HG03520 (cell line): ENCODE measurements around the gene MIPOL1.
"Not testable (repeated sequence)": the region's sequence is repeated elsewhere in the genome, so short reads cannot be mapped to it uniquely, and the experiment has no call there.

Experiments
- ATAC-seq: cut with Tn5 transposase; IDR thresholded peaks from one replicate; pipeline ENCODE4 v1.9.1; 2021; ENCODE audit warnings: mild to moderate bottlenecking, moderate library complexity; ENCODE audit not compliant: unreplicated experiment

Gene MIPOL1, protein sequence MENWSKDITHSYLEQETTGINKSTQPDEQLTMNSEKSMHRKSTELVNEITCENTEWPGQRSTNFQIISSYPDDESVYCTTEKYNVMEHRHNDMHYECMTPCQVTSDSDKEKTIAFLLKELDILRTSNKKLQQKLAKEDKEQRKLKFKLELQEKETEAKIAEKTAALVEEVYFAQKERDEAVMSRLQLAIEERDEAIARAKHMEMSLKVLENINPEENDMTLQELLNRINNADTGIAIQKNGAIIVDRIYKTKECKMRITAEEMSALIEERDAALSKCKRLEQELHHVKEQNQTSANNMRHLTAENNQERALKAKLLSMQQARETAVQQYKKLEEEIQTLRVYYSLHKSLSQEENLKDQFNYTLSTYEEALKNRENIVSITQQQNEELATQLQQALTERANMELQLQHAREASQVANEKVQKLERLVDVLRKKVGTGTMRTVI

DNA sequence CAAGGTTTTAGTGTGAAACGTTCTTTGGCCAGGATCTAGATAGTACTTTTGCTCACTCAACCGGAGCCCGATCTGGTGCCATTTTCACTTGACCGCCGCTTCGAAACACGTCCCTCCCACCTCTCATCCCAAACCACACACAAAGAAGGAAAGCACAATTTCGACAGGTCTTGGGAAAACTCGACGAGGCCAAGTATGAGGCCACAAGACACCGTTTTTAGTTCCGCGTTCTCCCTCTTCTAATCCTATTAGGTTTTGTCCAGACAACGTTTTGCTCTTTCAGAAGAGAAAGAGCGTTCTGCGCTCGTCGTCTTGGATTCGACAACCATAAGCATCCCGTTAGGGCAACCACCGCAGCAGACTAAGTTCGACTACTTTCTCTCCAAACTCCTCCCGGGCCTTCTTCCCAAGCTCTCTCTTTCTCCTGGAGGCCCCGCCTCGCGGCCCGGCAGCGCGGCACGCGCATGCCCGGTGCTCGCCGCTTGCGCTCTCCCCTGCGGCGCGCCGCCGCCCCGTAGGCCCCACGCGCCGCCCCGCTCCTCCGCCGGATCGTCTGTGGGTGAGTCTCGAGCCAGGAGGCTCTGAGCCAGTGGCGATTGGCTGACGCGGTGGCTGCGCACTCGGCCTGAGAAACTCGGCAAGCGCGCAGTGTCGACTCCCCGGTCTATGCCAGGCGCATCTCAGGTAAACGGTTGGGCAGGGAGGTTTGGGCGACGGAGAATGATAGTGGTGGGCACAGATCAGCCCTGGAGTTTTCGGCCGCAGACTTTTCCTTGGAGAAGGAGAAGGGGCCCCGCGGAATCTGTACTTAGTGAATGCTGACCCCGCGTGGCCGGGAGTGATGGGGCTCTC lies at the start of gene MIPOL1:
Gene MIPOL1, plus strand, starts transcription at position 517 of the 852 bp plus-strand sequence. CDS start 49,952 bp downstream, outside the sequence.
- ATAC-seq = no peak

DNA sequence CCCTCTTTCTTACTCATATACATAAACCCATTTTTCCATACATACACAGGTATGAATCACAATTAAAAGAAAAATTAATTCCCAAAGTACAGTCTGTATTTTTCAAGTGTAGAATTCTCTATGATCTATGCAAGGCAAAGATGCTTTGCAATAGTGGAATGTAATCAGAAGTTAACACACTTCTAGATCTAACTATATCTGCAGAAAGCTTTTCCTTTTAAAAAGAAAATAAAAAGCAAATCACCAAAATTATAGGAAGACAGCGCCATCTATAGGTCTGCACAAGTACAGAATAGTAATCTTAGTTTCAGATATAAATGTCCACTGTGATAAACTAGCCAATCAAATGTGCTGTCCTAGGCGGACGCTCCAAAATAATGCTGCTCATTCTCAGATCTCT lies 47.3 kb upstream of the MIPOL1 start:
- no peak for ATAC-seq

DNA sequence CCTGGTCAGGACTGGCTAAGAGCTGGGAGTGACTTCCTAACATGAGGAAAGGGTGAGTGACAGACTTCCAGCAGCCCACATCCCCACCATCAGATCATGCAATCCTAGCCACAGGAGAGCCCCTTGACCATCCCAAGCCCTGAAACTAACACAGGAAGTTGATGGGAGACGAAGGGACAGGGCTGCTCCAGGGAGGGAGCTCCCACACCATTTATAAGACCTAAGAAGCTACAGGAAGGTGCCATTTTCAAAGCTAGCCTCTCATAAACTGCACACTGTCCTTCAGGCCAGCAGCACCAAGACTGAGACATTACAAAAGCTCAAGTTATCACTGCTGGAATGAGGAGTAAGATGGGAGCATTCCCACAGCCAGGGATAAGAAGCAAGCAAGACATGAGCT lies 44.7 kb upstream of the MIPOL1 start:
- no peak for ATAC-seq

DNA sequence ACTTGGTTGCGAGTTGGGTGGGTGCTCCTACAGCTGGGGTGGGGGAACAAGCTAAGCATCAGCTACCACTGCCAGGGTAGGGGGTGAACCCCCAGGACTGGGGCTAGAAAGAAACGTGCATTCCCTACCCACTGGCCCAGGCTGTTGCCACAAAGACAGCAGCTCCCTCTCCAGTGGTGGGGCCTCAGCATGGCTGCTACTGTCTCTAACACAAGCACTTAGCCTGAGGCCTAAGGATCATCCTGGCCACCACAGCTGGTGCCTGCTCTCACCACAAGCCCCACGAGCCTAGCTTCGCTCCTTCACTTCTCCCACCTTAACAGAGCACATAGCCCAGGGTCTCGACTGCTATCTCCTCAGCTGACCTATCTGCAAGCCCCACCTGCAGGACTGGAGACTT lies 44.3 kb upstream of the MIPOL1 start:
- ATAC-seq = no peak

DNA sequence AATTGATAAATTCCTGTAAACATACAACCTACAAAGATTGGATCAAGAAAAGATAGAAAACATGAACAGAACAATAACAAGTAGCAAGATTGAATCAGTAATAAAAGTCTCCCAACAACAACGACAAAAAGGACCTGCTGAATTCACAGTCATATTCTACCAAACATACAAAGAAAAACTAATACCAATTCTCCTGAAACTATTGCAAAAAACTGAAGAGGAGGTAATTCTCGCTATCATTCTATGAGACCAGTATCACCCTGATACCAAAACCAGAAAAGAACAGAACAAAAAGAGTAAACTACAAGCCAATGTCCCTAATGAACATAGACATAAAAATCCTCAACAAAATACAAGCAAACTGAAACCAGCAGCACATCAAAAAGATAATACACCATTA lies 39.8 kb upstream of the MIPOL1 start:
- no peak for ATAC-seq

DNA sequence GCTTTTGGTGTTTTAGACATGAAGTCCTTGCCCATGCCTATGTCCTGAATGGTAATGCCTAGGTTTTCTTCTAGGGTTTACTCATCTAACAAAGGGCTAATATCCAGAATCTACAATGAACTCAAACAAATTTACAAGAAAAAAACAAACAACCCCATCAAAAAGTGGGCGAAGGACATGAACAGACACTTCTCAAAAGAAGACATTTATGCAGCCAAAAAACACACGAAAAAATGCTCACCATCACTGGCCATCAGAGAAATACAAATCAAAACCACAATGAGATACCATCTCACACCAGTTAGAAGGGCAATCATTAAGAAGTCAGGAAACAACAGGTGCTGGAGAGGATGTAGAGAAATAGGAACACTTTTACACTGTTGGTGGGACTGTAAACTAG lies 35.4 kb upstream of the MIPOL1 start:
- ATAC-seq = not testable (repeated sequence)

DNA sequence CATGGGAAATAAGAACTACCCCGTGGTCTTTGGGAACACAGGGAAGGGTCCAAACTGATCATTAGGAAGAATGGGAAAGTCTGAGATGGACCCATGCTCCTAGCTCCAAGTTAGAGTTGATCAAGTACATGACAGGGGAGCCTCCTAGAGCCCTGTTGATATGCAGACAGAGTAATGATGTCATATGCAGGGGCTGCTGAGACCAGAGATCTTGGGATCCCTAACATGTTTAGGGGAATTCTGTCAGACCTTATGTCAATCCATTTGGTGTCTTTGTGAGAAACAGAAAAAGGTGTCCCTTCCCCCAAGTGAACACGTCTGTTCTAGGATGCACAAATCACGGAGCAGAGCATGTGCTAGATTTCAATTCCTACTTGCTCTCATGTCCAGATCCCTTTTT lies 31.9 kb upstream of the MIPOL1 start:
- ATAC-seq = no peak

DNA sequence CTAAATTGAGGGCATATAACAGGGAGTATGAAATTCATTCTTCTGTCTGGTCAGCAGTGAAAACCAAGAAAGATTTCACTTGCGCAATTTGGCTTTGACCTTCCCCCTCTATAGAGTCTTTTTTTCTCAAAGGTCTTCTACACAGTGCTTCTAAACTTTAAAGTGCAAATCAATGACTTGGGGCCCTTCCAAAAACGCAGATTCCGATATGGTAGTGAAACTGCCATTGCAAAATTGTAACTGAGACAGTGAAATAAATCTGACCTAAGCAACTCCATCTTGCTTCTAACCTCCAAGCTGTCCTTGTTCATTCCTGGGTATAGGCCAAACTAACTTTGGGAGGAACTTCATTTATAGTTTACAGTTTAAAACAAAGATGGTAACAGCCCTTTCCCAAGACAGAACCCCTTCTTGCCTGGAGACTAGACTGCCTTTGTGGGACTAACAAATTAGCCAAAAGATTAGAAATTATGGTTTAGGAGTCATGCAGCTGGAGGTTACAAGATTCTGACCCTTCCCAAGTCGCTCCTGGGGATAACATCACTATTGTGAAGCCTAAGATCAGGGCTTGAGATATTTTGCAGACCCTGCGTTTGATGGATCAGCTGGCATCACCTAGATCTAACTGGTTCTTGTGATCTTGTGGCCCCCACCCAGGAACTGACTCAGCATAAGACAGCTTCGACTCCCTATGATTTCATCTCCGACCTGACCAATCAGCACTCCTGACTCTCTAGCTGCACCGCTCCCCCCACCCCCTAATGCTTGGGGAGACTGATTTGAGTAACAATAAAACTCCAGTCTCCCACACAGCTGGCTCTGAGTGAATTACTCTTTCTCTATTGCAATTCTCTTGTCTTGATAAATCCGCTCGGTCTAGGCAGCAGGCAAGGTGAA lies 30.3 kb upstream of the MIPOL1 start:
- no peak for ATAC-seq

DNA sequence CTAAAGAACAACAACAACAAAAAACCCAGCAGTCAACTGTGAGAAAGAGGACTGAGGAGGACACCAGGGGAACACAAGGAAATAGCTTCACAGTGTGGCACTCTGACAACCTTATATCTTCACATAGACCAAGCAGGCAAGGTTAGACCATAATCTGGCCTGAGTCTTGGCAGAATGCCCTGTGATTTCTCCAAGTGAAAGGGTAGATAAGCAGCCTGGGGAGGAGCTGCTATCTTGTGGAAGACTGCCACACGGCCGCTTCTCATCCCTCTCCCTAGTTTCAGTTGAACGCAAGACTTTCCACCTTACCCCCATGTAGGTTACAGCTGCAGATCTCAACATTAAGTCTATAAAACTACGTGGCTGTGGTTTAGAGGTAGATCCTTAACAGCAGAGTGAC lies 29.0 kb upstream of the MIPOL1 start:
- ATAC-seq = no peak

DNA sequence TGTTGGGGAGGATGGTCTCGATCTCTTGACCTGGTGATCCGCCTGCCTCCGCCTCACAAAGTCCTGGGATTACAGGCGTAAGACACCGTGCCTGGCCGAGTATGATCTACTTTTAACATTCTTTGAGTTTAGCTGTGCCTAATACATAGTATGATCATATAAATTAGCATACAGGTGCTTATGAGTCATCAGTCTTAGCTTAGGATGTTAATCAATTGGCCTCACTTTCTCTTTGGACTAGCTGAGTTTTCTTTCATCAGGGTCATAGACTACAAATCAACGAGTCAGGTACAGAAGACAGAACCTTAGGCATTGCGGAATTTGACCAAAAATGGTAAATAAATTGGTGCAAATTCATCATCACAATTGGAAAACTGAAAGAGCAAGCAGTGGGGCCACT lies 27.5 kb upstream of the MIPOL1 start:
- ATAC-seq = no peak

DNA sequence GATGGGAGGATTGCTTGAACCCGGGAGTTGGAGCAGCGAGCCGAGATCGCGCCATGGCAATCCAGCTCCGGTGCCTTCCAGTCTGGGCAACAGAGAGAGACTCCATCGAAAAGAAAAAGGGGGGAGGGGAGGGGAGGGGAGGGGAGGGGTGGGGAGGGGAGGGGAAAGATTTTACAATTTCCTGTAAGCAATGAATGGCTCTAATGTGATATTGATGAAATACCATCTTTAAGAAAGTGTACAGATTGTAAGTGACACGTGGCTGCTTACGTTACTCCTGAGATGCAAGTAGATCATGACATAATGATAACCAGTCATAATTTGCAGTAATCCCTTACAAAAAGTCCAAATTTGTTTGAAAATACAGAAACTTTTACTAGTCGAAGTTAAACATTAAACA lies 26.7 kb upstream of the MIPOL1 start:
- no peak for ATAC-seq

DNA sequence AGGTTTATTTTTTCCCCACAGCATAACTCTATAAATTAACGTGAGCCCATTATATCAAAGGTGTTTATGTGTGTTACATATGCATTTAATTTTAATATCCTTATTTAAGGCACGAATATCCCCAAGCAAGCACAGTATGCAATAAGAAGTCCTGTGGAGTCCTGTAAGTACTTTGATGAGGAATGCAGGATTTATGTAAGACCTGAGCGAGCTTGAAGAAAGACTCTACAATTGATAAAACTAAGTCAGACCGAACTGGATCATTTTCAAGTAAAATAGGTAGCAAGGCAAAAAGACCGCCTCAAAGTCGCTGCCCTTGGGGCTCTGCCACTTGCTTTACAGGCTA lies 26.1 kb upstream of the MIPOL1 start:
- no peak for ATAC-seq

DNA sequence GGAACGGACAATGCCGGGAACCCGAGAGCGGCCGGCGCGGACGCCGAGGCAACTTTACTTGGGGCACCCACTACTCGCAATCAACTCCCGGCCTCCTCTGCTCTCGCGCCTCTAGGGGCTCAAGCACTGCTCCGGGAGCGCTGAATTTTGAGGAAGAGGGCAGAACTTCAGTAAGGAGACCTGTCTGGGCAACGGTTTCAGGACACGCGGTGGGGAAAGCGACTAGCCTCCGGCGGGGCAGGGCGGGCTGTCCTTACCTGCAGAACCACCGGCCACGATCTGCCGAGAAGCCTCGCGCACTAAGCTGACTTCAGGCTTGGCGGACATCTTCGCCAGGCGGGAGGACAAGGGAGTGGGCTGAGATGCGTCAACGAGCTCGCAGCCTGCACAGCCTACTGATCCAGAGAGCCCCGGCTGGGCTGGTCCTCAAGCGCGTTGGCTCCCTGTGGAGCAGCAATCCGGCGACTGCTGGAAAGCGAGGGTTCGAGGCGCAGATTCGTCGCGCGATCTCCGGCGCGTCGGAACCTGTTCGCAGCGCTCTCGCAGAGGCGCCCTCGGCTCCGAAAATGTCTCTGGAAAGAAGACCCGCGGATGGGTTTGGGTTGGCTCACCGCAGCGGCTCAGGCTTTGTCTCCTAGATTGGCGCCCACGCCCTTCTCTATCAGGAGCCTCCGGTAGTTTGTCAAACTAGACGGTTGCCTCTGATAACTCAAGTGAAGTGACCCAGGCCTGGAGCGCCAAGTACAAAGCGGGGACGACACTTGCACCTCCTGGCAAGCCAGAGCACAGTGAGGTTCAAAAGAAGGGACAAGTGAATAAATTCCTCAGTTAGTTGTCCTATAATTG lies 25.5 kb upstream of the MIPOL1 start, which contains the start of gene SLC25A21:
Gene SLC25A21, minus strand, starts transcription at position 583 of the 846 bp plus-strand sequence.
- ATAC-seq = no peak

DNA sequence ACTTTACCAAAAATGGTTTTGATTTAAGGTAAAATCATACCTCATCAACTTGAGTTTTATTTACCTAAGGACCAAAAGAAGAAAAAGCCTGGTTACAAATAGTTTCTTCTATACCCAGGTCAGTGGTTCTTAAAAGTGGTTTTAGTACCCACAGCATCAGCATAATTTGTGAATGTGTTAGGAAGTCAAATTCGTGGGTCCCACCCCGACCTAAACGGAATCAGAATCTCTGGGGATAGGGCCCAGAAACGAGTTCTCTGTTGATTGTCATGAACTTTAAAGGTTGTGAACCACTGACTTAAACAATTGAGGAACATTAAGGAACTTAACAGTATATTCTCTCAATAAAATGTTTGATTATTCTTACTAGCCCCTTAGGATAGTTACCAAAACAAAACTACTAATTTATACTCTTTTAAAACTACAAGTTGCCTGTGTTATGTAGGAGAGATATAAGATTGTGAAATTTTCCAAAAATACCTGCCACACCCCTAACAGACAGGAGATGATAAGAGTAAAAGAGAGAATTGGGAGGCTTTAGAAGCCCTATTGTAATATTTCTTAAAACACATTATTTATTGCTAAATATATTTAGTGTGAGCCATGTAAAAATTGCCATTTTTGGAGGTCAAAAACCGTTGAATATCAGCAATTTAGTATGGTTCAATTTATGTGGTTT lies 24.7 kb upstream of the MIPOL1 start:
- no peak for ATAC-seq

DNA sequence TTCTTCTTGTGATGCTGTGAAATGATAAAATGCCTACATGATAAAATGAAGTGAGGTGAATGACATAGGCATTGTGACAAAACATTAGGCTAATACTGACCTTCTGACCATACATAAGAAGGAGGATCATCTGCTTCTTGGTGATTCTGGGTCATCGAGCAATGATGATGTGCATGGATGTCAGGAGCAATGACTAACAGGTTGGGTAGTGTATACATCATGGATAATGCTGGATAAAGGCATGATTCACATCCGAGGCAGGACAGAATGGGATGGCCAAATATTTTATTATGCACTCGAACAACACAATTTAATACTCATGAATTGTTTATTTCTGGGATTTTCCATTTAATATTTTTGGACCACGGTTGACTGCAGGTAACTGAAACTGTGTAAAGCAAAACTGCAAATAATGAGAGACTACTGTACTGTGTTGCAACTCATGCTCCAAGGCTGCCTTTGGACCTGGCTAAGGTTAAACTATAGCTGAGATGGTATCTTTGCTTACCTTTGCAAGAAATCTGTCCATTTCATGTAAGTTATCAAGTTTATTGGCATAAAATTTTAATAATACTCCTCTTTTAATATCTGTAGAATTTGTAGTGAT lies 17.7 kb upstream of the MIPOL1 start:
- ATAC-seq = no peak

DNA sequence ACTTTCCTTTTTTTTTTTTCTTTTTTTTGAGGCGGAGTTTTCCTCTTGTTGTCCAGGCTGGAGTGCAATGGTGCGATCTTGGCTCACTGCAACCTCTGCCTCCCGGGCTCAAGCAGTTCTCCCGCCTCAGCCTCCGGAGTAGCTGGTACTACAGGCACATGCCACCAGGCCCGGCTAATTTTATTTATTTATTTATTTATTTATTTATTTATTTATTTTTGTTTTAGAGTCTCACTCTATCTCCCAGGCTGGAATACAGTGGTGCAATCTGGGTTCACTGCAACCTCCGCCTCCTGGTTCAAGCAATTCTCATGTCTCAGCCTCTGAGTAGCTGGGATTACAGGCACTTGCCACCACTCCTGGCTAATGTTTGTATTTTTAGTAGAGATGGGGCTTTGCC lies 16.9 kb upstream of the MIPOL1 start:
- ATAC-seq = not testable (repeated sequence)

DNA sequence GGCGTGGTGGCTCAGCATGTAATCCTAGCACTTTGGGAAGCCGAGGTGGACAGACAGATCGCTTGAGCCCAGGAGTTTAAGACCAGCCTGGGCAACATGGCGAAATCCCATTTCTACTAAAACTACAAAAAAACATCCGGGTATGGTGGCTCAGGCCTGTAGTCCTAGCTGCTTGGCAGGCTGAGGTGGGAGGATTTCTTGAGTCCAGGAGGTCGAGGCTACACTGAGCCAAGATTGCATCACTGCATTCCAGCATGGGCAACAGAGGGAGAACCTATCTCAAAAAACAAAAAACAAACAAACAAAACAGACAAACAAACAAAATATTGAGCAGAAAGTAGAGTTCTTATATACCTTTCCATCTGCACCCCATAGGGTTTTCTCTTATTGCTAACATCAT lies 16.3 kb upstream of the MIPOL1 start:
- no peak for ATAC-seq

DNA sequence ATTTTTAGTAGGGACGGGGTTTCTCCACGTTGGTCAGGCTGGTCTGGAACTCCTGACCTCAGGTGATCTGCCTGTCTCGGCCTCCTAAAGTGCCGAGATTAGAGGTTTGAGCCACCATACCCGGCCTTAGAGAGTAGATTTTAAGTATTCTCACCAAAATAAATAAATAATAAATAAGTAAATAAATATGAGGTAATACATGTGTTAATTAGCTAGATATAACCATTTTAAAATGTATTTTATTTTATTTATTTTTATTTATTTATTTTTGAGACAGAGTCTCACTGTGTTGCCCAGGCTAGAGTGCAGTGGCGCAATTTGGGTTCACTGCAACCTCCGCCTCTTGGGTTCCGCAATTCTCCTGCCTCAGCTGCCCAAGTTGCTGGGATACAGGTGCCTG lies 13.2 kb upstream of the MIPOL1 start:
- not testable (repeated sequence) for ATAC-seq

DNA sequence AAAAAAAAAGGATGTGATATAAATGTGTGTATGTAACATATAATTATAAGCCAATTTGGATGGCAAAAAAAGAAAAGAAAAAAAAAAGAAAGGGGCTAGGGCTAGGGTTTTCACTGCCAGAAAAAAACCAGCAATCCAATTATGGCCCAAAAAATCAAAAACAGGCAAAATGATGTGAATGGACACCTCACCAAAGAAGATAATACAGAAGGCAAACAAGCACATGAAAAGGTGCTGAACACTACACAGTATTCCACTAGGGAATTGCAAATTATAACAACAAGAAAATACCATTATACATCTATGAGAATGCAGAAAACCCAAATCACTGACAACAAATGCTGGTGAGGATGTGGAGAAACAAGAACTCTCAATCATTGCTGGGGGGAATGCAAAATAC lies 12.1 kb upstream of the MIPOL1 start:
- ATAC-seq = no peak
